Breast epithelium (tissue), 4 donors: ENCODE measurements around the gene METTL6. TPM values are rescaled to one million over a fixed set of nuclear protein-coding genes. Genes with fewer than 3 reads are reported as not detected.

ENCODE experiments used
- DNase-seq, 2 donors: peaks; one replicate each; pipeline ENCODE4 v3.0.0-alpha.2; 2019; ENCODE audit warnings: low spot score in 2 of 2
- H3K27ac ChIP-seq, 2 donors: fragments of 200-600 bp; sonication (generic) in 1 of 2; one replicate each; pipeline ENCODE4 v1.5.1; 2016 to 2019; ENCODE audit warnings: mild to moderate bottlenecking in 1 of 2
- H3K27me3 ChIP-seq, 2 donors: fragments of 200-600 bp; sonication (generic) in 1 of 2; one replicate each; pipeline versions ENCODE4 v1.5.1 to v1.6.0; 2017 to 2019; ENCODE audit warnings: control low read depth in 1 of 2, mild to moderate bottlenecking in 1 of 2
- H3K36me3 ChIP-seq: fragments of 200-600 bp; one replicate; pipeline ENCODE4 v1.5.1; 2019
- H3K4me1 ChIP-seq, 2 donors: fragments of 200-600 bp; sonication (generic); one replicate each; pipeline ENCODE4 v1.5.1; 2016 to 2019; ENCODE audit warnings: control low read depth in 1 of 2
- H3K4me3 ChIP-seq, 3 donors: fragments of 200-600 bp; sonication (generic); 1 replicate in 2 of 3; 2 replicates in 1 of 3; pipeline ENCODE4 v1.5.1; 2016 to 2019; ENCODE audit warnings: mild to moderate bottlenecking in 3 of 3, moderate library complexity in 2 of 3
- H3K9me3 ChIP-seq, 2 donors: fragments of 200-600 bp; sonication (generic) in 1 of 2; one replicate each; pipeline ENCODE4 v1.5.1; 2016 to 2019; ENCODE audit warnings: control low read depth in 1 of 2
- POLR2A ChIP-seq: fragments of 450-650 bp; IDR thresholded peaks from one replicate; pipeline ENCODE4 v1.6.1; 2016; ENCODE audit warnings: antibody characterized with exemption, mild to moderate bottlenecking, moderate library complexity
- POLR2AphosphoS5 ChIP-seq, 3 donors: sonication (generic); formaldehyde crosslinking; IDR thresholded peaks; one replicate each; pipeline ENCODE4 v1.6.1; 2017; ENCODE audit warnings: antibody characterized with exemption in 3 of 3
- intact Hi-C: fragments of 100-400 bp; cut with DNase I; formaldehyde crosslinking; loops from one replicate; pipeline ENCODE4 v1.15.1; 2023; ENCODE audit warnings: low total_unique reads
- total RNA-seq, 3 donors: library from RNA; depleted of rRNA; stranded (reverse); fragments of >200 nt; gene quantifications; one replicate each; pipeline ENCODE4 v1.1.0, GENCODE V29; 2016
- TF ChIP-seq, protein P1 (sequence below), 3 donors: fragments of 450-650 bp; IDR thresholded peaks; one replicate each; pipeline ENCODE4 v1.5.1; 2016 to 2017; ENCODE audit warnings: antibody characterized with exemption in 3 of 3, mild to moderate bottlenecking in 3 of 3, moderate library complexity in 3 of 3

The METTL6 gene
- total RNA-seq, 3 donors from 2014 or later: 9.1 to 23.6 (median 21.8) TPM

- Histone ChIP-seq H3K4me1 (no peaks in the 10 kb centered on the region), H3K36me3 (no peaks in the 10 kb centered on the region), H3K27me3 (no peaks in the 10 kb centered on the region), H3K9me3 (no peaks in the 10 kb centered on the region), H3K4me3 (no peak overlapping the region), H3K27ac (no peak overlapping the region)
- intact Hi-C loops: no loop called here
- no peak for DNase-seq
- no peak for TF ChIP-seq POLR2AphosphoS5 (IDR thresholded peaks at IDR 0.05)
Observed at GRCh38 chr3:15453991-15454625, 26.8 kb upstream of the METTL6 start.

GRCh38 chr3:15453501-15453900 lies 26.2 kb upstream of the METTL6 start:
- H3K27me3 ChIP-seq: no peaks in the 10 kb centered on the region
- H3K27ac ChIP-seq: no peak overlapping the region
- intact Hi-C loops: no loop called here
- H3K4me1 ChIP-seq: no peaks in the 10 kb centered on the region
- TF ChIP-seq, protein P1, sequence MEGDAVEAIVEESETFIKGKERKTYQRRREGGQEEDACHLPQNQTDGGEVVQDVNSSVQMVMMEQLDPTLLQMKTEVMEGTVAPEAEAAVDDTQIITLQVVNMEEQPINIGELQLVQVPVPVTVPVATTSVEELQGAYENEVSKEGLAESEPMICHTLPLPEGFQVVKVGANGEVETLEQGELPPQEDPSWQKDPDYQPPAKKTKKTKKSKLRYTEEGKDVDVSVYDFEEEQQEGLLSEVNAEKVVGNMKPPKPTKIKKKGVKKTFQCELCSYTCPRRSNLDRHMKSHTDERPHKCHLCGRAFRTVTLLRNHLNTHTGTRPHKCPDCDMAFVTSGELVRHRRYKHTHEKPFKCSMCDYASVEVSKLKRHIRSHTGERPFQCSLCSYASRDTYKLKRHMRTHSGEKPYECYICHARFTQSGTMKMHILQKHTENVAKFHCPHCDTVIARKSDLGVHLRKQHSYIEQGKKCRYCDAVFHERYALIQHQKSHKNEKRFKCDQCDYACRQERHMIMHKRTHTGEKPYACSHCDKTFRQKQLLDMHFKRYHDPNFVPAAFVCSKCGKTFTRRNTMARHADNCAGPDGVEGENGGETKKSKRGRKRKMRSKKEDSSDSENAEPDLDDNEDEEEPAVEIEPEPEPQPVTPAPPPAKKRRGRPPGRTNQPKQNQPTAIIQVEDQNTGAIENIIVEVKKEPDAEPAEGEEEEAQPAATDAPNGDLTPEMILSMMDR (IDR thresholded peaks at IDR 0.05): no peak
- TF ChIP-seq POLR2A (no peak), POLR2AphosphoS5 (IDR thresholded peaks at IDR 0.05) (no peak)
- no peaks in the 10 kb centered on the region for H3K9me3 ChIP-seq
- H3K36me3 ChIP-seq: no peaks in the 10 kb centered on the region
- no peak overlapping the region for H3K4me3 ChIP-seq
- no peak for DNase-seq

GRCh38 chr3:15452961-15453360 lies 25.6 kb upstream of the METTL6 start:
- Histone ChIP-seq H3K27ac (no peak overlapping the region), H3K4me3 (no peak overlapping the region), H3K36me3 (no peaks in the 10 kb centered on the region), H3K4me1 (no peaks in the 10 kb centered on the region), H3K27me3 (no peaks in the 10 kb centered on the region), H3K9me3 (no peaks in the 10 kb centered on the region)
- TF ChIP-seq, protein P1 (IDR thresholded peaks at IDR 0.05): no peak
- TF ChIP-seq POLR2A (no peak), POLR2AphosphoS5 (IDR thresholded peaks at IDR 0.05) (no peak)
- intact Hi-C loops: no loop called here
- no peak for DNase-seq

- no peaks in the 10 kb centered on the region for H3K36me3 ChIP-seq
- TF ChIP-seq, protein P1 (IDR thresholded peaks at IDR 0.05): no peak
- TF ChIP-seq POLR2AphosphoS5 (IDR thresholded peaks at IDR 0.05): no peak
- no peak for TF ChIP-seq POLR2A
Observed at GRCh38 chr3:15452156-15452555, 24.8 kb upstream of the METTL6 start.

DNA sequence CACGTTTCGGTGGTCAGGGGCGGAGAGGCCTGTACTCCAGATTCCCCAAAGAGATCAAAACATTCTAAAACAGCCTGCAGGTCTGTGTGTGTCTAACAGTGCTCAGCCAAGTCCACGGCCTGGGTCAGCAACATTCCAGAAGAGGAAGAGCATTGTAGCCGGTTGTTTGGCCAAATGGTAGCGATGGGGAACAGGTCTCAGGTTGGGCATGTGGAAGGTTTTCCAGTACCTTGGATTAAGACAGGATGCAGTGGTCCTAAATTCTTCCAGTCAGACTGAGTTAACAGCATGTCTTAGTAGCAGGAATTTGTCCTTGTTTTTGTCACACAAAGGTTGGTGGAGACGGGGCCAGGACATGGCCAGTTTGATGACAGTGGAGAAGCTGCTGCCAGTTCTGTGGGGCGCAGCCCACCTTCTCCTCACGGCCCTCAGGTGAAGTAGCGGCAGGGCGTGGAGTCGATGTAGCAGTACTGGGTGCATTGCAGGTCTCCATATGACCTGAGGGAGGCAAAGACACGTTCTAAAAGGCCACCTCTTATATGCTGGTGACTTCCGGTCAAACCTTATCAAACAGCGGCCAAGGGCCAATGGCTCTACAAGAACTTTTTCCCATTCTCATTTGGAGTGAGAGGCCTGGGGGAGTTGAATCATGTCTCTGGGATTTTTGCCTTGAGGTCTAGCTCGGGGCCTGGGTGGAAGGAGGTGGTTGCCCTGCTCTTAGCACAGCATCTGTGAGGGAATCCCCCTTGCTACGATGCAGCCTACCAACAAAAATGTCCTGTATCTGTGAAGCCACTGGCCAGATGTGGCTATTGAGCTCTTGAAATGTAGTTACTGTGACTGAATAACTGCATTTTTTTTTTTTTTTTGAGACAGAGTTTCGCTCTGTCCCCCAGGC lies 24.1 kb upstream of the METTL6 start:
- H3K27me3 ChIP-seq: no peaks in the 10 kb centered on the region
- H3K36me3 ChIP-seq: no peaks in the 10 kb centered on the region
- no peak overlapping the region for H3K27ac ChIP-seq
- TF ChIP-seq POLR2AphosphoS5 (IDR thresholded peaks at IDR 0.05) (no peak), POLR2A (no peak)
- TF ChIP-seq, protein P1 (IDR thresholded peaks at IDR 0.05): no peak
- intact Hi-C loops: no loop called here
- no peaks in the 10 kb centered on the region for H3K9me3 ChIP-seq
- no peak for DNase-seq
- no peaks in the 10 kb centered on the region for H3K4me1 ChIP-seq
- H3K4me3 ChIP-seq: no peak overlapping the region

More at GRCh38 chr3:15452156-15452555, 24.8 kb upstream of the METTL6 start:
- Histone ChIP-seq H3K4me1 (no peaks in the 10 kb centered on the region), H3K27ac (no peak overlapping the region), H3K9me3 (no peaks in the 10 kb centered on the region), H3K4me3 (no peak overlapping the region), H3K27me3 (no peaks in the 10 kb centered on the region)
- DNase-seq: no peak
- intact Hi-C loops: no loop called here
